GM19025 (cell line): ENCODE measurements around the gene HECTD4.
"Not testable (repeated sequence)": the region's sequence is repeated elsewhere in the genome, so short reads cannot be mapped to it uniquely, and the experiment has no call there.

Experiments
- ATAC-seq: cut with Tn5 transposase; IDR thresholded peaks from one replicate; pipeline ENCODE4 v1.9.1; 2021; ENCODE audit warnings: mild to moderate bottlenecking, low read depth, moderate library complexity; ENCODE audit not compliant: unreplicated experiment

Gene HECTD4

GRCh38 chr12:112226768-112227167, 155.5 kb downstream of the HECTD4 start:
- ATAC-seq: no peak

GRCh38 chr12:112220628-112221027, 161.6 kb downstream of the HECTD4 start:
- not testable (repeated sequence) for ATAC-seq

GRCh38 chr12:112219195-112219594, 163.0 kb downstream of the HECTD4 start:
- no peak for ATAC-seq

- ATAC-seq: no peak
Measured at GRCh38 chr12:112218150-112218549, 164.1 kb downstream of the HECTD4 start.

- ATAC-seq: no peak
Measured at GRCh38 chr12:112217647-112218046, 164.6 kb downstream of the HECTD4 start.

GRCh38 chr12:112216223-112216622, 166.0 kb downstream of the HECTD4 start:
- no peak for ATAC-seq

- no peak for ATAC-seq
Measured at GRCh38 chr12:112214064-112214463, 168.2 kb downstream of the HECTD4 start.

GRCh38 chr12:112208301-112208910, 173.8 kb downstream of the HECTD4 start:
- no peak for ATAC-seq

- ATAC-seq: no peak
Measured at GRCh38 chr12:112207397-112207924, 174.8 kb downstream of the HECTD4 start.

- no peak for ATAC-seq
Measured at GRCh38 chr12:112206944-112207343, 175.3 kb downstream of the HECTD4 start.

GRCh38 chr12:112199136-112199535, 183.1 kb downstream of the HECTD4 start:
- no peak for ATAC-seq

- ATAC-seq: no peak
Measured at GRCh38 chr12:112198120-112198733, 184.0 kb downstream of the HECTD4 start.

GRCh38 chr12:112196196-112196875, 185.9 kb downstream of the HECTD4 start:
- no peak for ATAC-seq

GRCh38 chr12:112194601-112195247, 187.5 kb downstream of the HECTD4 start:
- no peak for ATAC-seq

GRCh38 chr12:112192475-112192874, 189.8 kb downstream of the HECTD4 start:
- ATAC-seq: no peak

- no peak for ATAC-seq
Measured at GRCh38 chr12:112191840-112192321, 190.3 kb downstream of the HECTD4 start.

GRCh38 chr12:112191201-112191600, 191.0 kb downstream of the HECTD4 start:
- no peak for ATAC-seq

GRCh38 chr12:112190231-112191025, 191.8 kb downstream of the HECTD4 start:
- no peak for ATAC-seq

GRCh38 chr12:112188130-112188830, 194.0 kb downstream of the HECTD4 start:
- no peak for ATAC-seq
